GM18499 (cell line): ENCODE measurements around the gene GDF11.

Source experiments
- ATAC-seq: cut with Tn5 transposase; IDR thresholded peaks from one replicate; pipeline ENCODE4 v1.9.1; 2021; ENCODE audit warnings: moderate number of reproducible peaks; ENCODE audit not compliant: insufficient read depth, unreplicated experiment

GDF11 gene

GRCh38 chr12:55742719-55743405 is at the start of gene GDF11:
TSS of gene GDF11 (plus strand) at chr12:55743122. CDS start at chr12:55743317, 195 bp downstream.
- no peak for ATAC-seq

GRCh38 chr12:55693323-55694187 is 49.4 kb upstream of the GDF11 start:
- ATAC-seq, result no peak

- no peak for ATAC-seq
These were observed 48.8 kb upstream of the GDF11 start for GRCh38 chr12:55694188-55694515.

GRCh38 chr12:55694651-55695050 is 48.3 kb upstream of the GDF11 start:
- no peak for ATAC-seq

GRCh38 chr12:55695349-55695748 is 47.6 kb upstream of the GDF11 start:
- no peak for ATAC-seq

GRCh38 chr12:55696141-55696540 is 46.8 kb upstream of the GDF11 start:
- ATAC-seq, result no peak

GRCh38 chr12:55696796-55697462 is 46.0 kb upstream of the GDF11 start:
- ATAC-seq, result no peak

GRCh38 chr12:55697686-55698085 is 45.2 kb upstream of the GDF11 start:
- no peak for ATAC-seq

- no peak for ATAC-seq
These were observed 44.5 kb upstream of the GDF11 start for GRCh38 chr12:55698241-55698955.

GRCh38 chr12:55698965-55699364 is 44.0 kb upstream of the GDF11 start:
- ATAC-seq, result no peak

GRCh38 chr12:55699471-55700055 is 43.4 kb upstream of the GDF11 start:
- ATAC-seq, result no peak

GRCh38 chr12:55700255-55701018 is 42.5 kb upstream of the GDF11 start:
- no peak for ATAC-seq

GRCh38 chr12:55702861-55703260 is 40.1 kb upstream of the GDF11 start:
- no peak for ATAC-seq

- no peak for ATAC-seq
These were observed 39.6 kb upstream of the GDF11 start for GRCh38 chr12:55703288-55703687.

GRCh38 chr12:55703901-55704761 is 38.8 kb upstream of the GDF11 start:
- ATAC-seq, result no peak

- no peak for ATAC-seq
These were observed 37.9 kb upstream of the GDF11 start for GRCh38 chr12:55704824-55705718.

GRCh38 chr12:55705782-55706402 is 37.0 kb upstream of the GDF11 start:
- ATAC-seq, result no peak
